Panc1 (cell line): Measurements from ENCODE around the gene METAP1. TPM values are rescaled to one million over a fixed set of nuclear protein-coding genes. Genes with fewer than 3 reads are reported as not detected.

Experiments used
- ATAC-seq: fragments of 200-7000 bp; cut with Tn5 transposase; 2 replicates; pipeline ENCODE4 v1.9.1; 2020; ENCODE audit warnings: mild to moderate bottlenecking, moderate library complexity
- BruUV-seq: library from RNA; stranded (reverse); fragments of 400-500 nt; replicated peaks from 2 replicates; lab custom pipeline; 2021; lab: Mats Ljungman, UMichigan
- CTCF ChIA-PET: fragments of 300-600 bp; sonication (Branson Sonifier 250); formaldehyde crosslinking; loops from one replicate; lab custom pipeline; 2022; ENCODE audit warnings: antibody characterized with exemption; lab: Charles Lee
- POLR2A ChIA-PET: fragments of 300-600 bp; sonication (Branson Sonifier 250); formaldehyde crosslinking; loops from one replicate; lab custom pipeline; 2022; ENCODE audit warnings: antibody characterized with exemption; lab: Charles Lee
- DNase-seq: peaks from one replicate; pipeline ENCODE4 v3.0.0-alpha.2; 2010; ENCODE audit warnings: low read depth, low spot score
- H3K27ac ChIP-seq: 2 replicates; pipeline ENCODE4 v1.5.1; 2011; ENCODE audit warnings: mild to moderate bottlenecking, low read length, inconsistent platforms
- H3K27me3 ChIP-seq: fragments of 200-500 bp; sonication (Bioruptor generic); 2 replicates; pipeline ENCODE4 v1.6.0; 2014; ENCODE audit warnings: low read length, inconsistent platforms; ENCODE audit not compliant: control insufficient read depth, insufficient read depth
- H3K36me3 ChIP-seq: fragments of 200-500 bp; sonication (Bioruptor generic); 2 replicates; pipeline ENCODE4 v1.5.1; 2014; ENCODE audit warnings: inconsistent platforms, mild to moderate bottlenecking, low read length, moderate library complexity; ENCODE audit not compliant: control insufficient read depth, insufficient read depth
- H3K4me1 ChIP-seq: 2 replicates; pipeline ENCODE4 v1.5.1; 2011; ENCODE audit warnings: inconsistent platforms, mild to moderate bottlenecking, low read length, moderate library complexity; ENCODE audit not compliant: control insufficient read depth, insufficient read depth
- H3K4me3 ChIP-seq, 2 experiments: 2 replicates each; pipeline ENCODE4 v1.5.1; 2011 to 2012; ENCODE audit warnings: low read depth in 2 of 2, low read length in 2 of 2, mild to moderate bottlenecking in 2 of 2, inconsistent platforms in 1 of 2, moderate library complexity in 1 of 2
- H3K9me3 ChIP-seq: fragments of 200-500 bp; sonication (Bioruptor generic); 2 replicates; pipeline ENCODE4 v1.5.1; 2014; ENCODE audit warnings: low read depth, mild to moderate bottlenecking, inconsistent platforms, low read length, moderate library complexity; ENCODE audit not compliant: control insufficient read depth, insufficient read depth
- POLR2AphosphoS5 ChIP-seq: IDR thresholded peaks from 2 replicates; pipeline ENCODE4 v1.6.1; 2012; ENCODE audit warnings: mild to moderate bottlenecking, low read depth, low read length, moderate library complexity
- SIN3A ChIP-seq: IDR thresholded peaks from 2 replicates; pipeline ENCODE4 v1.6.1; 2012; ENCODE audit warnings: low read depth, mild to moderate bottlenecking, low read length, moderate library complexity, borderline replicate concordance; ENCODE audit not compliant: insufficient read depth
- TCF7L2 ChIP-seq: IDR thresholded peaks from 2 replicates; pipeline ENCODE4 v1.6.1; 2011; ENCODE audit warnings: mild to moderate bottlenecking, low read depth, low read length, inconsistent platforms
- in situ Hi-C: cut with HindIII; loops from 2 replicates; pipeline ENCODE4 v1.10.0; 2016; ENCODE audit warnings: low sequenced_read_pairs, low pct_unique_long_range_greater_than_20kb
- intact Hi-C: fragments of 100-400 bp; cut with micrococcal nuclease; formaldehyde crosslinking; loops from one replicate; pipeline ENCODE4 v1.10.0; 2022; ENCODE audit not compliant: unreplicated experiment
- total RNA-seq: library from RNA; stranded (reverse); gene quantifications from one replicate; pipeline ENCODE4 v1.2.1, GENCODE V29; 2021; ENCODE audit not compliant: unreplicated experiment
- TF ChIP-seq, protein P1 (sequence below), 2 experiments: IDR thresholded peaks; 2 replicates each; pipeline ENCODE4 v1.6.1; 2011 to 2012; ENCODE audit warnings: low read depth in 2 of 2, control low read depth in 1 of 2, low read length in 1 of 2, mild to moderate bottlenecking in 1 of 2, moderate library complexity in 1 of 2; ENCODE audit not compliant: insufficient read depth in 1 of 2
- TF ChIP-seq, protein P2 (sequence below): fragments of 450-650 bp; IDR thresholded peaks from 2 replicates; pipeline ENCODE4 v1.5.1; 2017; ENCODE audit warnings: mild to moderate bottlenecking

METAP1 gene
- total RNA-seq, 1 experiment from 2014 or later = 51.9 TPM

DNA sequence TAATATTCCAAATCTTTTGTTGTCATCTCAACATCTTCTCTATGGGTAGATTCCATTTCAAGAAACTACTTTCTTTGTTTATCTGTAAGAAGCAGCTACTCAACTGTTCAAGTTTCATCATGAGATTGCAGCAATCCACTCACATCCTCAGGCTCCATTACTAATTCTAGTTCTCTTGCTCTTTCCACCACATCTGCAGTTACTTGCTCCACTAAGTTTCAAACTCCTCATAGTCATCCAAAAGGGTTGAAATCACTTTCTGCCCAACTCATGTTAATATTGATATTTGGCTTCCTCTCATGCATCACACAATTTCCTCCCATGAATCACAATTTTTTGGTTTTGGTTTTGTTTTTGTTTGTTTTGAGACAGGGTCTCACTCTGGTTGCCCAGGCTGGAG, 57.4 kb downstream of the METAP1 start:
- DNase-seq (no peak), ATAC-seq (no peak)
- ChIA-PET CTCF (no interaction called here), POLR2A (no interaction called here)
- BruUV-seq = no TSS peak
- TF ChIP-seq TCF7L2 (no peak), POLR2AphosphoS5 (no peak)
- TF ChIP-seq, protein P1, sequence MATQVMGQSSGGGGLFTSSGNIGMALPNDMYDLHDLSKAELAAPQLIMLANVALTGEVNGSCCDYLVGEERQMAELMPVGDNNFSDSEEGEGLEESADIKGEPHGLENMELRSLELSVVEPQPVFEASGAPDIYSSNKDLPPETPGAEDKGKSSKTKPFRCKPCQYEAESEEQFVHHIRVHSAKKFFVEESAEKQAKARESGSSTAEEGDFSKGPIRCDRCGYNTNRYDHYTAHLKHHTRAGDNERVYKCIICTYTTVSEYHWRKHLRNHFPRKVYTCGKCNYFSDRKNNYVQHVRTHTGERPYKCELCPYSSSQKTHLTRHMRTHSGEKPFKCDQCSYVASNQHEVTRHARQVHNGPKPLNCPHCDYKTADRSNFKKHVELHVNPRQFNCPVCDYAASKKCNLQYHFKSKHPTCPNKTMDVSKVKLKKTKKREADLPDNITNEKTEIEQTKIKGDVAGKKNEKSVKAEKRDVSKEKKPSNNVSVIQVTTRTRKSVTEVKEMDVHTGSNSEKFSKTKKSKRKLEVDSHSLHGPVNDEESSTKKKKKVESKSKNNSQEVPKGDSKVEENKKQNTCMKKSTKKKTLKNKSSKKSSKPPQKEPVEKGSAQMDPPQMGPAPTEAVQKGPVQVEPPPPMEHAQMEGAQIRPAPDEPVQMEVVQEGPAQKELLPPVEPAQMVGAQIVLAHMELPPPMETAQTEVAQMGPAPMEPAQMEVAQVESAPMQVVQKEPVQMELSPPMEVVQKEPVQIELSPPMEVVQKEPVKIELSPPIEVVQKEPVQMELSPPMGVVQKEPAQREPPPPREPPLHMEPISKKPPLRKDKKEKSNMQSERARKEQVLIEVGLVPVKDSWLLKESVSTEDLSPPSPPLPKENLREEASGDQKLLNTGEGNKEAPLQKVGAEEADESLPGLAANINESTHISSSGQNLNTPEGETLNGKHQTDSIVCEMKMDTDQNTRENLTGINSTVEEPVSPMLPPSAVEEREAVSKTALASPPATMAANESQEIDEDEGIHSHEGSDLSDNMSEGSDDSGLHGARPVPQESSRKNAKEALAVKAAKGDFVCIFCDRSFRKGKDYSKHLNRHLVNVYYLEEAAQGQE (IDR thresholded peaks at IDR 0.05; ENCODE audit: insufficient read depth in 1 of 2, low read depth in 2 of 2, low read length in 1 of 2) = no peak
- no peaks in the 10 kb centered on the region for H3K27me3 ChIP-seq
- peaks cover 3% of the 10 kb centered on the region for H3K36me3 ChIP-seq
- no peaks in the 10 kb centered on the region for H3K9me3 ChIP-seq
- H3K27ac ChIP-seq = no peak overlapping the region
- in situ Hi-C loops = no loop called here
- intact Hi-C loops = loop anchor here (10.0 kb wide), 1 partner anchor 128 kb away; the partner anchor contains the start of gene EIF4E
- peaks cover 5% of the 10 kb centered on the region for H3K4me1 ChIP-seq
- H3K4me3 ChIP-seq = no peak overlapping the region

DNA sequence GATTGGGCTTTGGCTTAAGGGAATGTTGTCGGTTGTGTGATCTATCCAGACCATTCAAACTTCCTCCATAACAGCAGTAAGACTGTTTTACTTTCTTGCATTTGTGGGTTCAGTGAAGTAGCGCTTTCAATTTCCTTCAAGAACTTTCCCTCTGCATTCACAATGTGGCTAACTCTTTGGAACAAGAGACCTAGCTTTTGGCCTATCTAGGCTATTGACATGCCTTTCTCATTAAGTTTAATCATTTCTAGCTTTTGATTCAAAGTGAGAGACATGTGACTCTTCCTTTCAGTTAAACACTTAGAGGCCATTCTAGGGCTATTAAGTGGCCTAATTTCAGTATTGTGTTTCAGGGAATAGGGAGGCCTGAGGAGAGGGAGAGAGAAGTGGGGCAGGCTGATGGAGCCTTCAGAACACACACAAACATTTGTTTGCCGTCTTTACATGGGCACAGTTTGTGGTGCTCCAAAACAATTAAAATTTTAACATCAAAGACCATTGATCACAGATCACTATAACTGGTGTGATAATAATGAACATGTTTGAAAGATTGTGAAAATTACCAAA, 59.0 kb downstream of the METAP1 start:
- CTCF ChIA-PET = no interaction called here

More for the DNA sequence above, 59.0 kb downstream of the METAP1 start:
- ATAC-seq (no peak), DNase-seq (no peak)
- no peak for TF ChIP-seq SIN3A
- TF ChIP-seq POLR2AphosphoS5 = no peak
- TF ChIP-seq, protein P1 (IDR thresholded peaks at IDR 0.05; ENCODE audit: insufficient read depth in 1 of 2, low read depth in 2 of 2, low read length in 1 of 2) = no peak
- TF ChIP-seq, protein P2, sequence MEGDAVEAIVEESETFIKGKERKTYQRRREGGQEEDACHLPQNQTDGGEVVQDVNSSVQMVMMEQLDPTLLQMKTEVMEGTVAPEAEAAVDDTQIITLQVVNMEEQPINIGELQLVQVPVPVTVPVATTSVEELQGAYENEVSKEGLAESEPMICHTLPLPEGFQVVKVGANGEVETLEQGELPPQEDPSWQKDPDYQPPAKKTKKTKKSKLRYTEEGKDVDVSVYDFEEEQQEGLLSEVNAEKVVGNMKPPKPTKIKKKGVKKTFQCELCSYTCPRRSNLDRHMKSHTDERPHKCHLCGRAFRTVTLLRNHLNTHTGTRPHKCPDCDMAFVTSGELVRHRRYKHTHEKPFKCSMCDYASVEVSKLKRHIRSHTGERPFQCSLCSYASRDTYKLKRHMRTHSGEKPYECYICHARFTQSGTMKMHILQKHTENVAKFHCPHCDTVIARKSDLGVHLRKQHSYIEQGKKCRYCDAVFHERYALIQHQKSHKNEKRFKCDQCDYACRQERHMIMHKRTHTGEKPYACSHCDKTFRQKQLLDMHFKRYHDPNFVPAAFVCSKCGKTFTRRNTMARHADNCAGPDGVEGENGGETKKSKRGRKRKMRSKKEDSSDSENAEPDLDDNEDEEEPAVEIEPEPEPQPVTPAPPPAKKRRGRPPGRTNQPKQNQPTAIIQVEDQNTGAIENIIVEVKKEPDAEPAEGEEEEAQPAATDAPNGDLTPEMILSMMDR = no peak
- TF ChIP-seq TCF7L2 = no peak
- no peak overlapping the region for H3K4me3 ChIP-seq
- POLR2A ChIA-PET = no interaction called here
- H3K27me3 ChIP-seq = no peaks in the 10 kb centered on the region
- in situ Hi-C loops (no loop called here), intact Hi-C loops (loop anchor here (10.0 kb wide), 1 partner anchor 130 kb away; the partner anchor contains the start of gene EIF4E)
- no peak overlapping the region for H3K27ac ChIP-seq
- BruUV-seq = no TSS peak
- peaks cover 11% of the 10 kb centered on the region for H3K4me1 ChIP-seq
- no peaks in the 10 kb centered on the region; the same call in 1 of the 2 replicates for H3K36me3 ChIP-seq
- H3K9me3 ChIP-seq = no peaks in the 10 kb centered on the region
